ENCODE results near the gene CALML4.

- TF ChIP-seq ESRRG (CRISPR knock-in tag; IDR thresholded peaks at IDR 0.05) (no peak), ZFP30 (CRISPR knock-in tag; IDR thresholded peaks at IDR 0.05) (no peak), PATZ1 (CRISPR knock-in tag; IDR thresholded peaks at IDR 0.05; ENCODE audit: borderline replicate concordance) (no peak), GLIS3 (CRISPR knock-in tag; IDR thresholded peaks at IDR 0.05) (no peak)
Observed at GRCh38 chr15:68218331-68218730, 13.2 kb upstream of the CALML4 start.

All from SK-N-SH treated with all-trans-retinoic acid at 6 μM for 48 hours (cell line).